ENCODE measurements around the gene SULT4A1.
A peak's percentile ranks its signal among the peaks of the same experiment; 100 is the strongest.

The SULT4A1 gene

GRCh38 chr22:43860831-43861230, 1.5 kb downstream of the SULT4A1 start:
- no peak for DNase-seq (ENCODE audit: low spot score)

DNA sequence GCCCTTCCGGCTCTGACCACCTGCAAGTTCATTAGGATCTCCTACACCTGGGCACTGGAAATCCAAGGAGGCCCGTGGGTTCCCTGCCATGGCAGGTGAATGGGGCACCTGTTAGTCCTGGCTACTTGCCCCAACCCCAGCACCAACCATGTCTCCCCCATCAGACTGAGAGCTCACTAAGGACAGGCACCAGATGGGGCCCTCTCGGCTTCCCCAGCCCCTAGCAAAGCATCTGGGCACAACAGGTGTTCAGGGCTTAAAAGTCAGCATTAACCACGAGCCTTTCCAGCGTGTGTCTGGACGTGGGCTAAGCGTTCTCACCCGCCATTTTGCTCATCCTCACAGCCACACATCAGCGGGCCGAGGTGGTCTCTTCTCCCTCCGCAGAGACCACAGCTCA, 2.2 kb downstream of the SULT4A1 start:
- DNase-seq (ENCODE audit: low spot score), result no peak

- DNase-seq (ENCODE audit: low spot score), result no peak
Observed at GRCh38 chr22:43859621-43860020, 2.7 kb downstream of the SULT4A1 start.

DNA sequence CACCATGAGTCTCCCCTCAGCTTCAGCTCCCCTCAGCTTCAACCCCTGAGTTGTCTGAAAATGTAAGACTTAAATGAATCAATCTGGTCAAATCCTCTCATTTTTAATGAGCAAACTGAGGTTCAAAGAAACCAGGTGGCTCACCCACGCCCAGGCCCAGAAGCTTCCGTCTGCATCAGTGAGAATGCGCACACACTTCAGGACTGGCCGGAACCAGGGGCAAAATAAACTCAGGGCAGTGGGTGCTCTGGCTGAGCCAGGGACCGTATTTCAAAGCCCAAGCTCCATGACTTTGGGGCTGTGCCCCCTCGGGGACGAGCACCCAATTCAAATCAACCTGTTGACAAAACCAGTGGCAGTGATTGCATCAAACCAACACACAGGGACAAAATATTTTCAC, 3.1 kb downstream of the SULT4A1 start:
- DNase-seq (ENCODE audit: low spot score), result no peak

GRCh38 chr22:43858156-43858895, 4.0 kb downstream of the SULT4A1 start:
- no peak for DNase-seq (ENCODE audit: low spot score)

DNA sequence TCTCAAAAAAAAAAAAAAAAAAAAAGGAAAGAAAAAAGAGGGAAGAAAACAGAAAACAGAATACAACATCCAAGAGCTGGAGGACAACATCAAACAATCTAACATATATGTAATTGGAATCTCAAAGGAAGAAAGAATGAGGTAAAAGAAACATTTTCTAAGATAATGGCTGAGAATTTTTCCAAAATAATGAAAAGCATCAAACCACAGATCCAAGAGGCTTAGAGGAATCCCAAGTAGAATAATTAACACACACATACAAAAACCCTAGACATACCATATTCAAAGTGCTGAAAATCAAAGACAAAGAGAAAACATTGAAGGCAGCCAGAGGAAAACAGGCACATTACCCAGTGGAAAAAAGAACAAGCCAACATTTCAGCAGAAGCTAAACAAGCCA, 4.9 kb downstream of the SULT4A1 start:
- DNase-seq (ENCODE audit: low spot score), result no peak

DNA sequence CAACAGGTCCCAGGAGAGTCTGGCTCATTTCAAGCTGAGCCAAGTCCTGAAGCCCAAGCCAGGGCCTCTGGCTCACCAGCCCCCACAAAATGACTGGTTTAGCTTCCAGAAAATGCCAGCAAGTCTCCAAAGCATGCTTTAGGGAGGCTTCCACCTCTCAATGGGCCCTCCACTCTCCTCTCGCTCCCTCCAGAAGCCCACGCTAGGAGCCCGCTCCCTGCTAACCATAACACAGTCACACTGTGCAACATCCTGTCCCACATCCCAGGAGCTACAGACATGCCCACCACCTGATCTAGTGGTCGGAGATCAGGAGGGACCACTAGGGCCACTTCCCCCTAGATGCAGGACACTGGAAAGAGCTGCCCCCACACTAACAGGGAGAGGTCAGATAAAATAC, 6.9 kb downstream of the SULT4A1 start:
- no peak for DNase-seq (ENCODE audit: low spot score)

GRCh38 chr22:43854786-43855271, 7.5 kb downstream of the SULT4A1 start:
- no peak for DNase-seq (ENCODE audit: low spot score)

DNA sequence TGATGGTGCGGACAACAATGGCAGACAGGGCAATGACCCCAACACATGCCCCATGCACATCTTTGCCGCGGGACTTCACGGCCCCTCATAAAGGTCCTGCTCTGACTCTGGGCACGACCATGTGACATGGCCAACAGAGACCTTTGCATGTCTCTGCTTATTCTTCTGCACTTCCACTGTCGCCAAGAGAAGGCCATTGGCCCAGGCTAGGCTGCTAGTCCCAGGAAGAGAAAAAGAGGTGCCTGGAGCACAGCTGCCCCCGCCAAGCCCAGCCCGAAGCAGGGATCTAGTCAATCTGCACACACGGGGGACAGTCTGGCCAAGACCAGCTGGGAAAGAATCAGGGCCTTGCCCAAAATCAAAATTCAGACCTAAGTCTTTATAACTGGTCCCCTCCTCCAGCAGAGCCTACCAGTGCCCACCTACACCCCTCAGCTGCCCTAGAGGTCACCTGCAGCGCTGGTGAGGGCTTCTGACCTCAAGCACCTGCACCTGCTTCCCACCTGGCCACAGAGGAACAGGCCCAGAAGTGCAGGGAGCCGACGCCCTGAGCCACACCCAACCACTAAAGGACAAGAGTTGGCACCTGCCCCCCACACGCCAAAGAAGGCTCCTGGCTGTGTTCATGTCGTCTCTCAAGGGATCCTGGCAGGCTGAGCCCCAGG, 8.1 kb downstream of the SULT4A1 start:
- DNase-seq (ENCODE audit: low spot score), result no peak

GRCh38 chr22:43853328-43853931, 8.9 kb downstream of the SULT4A1 start:
- DNase-seq (ENCODE audit: low spot score), result no peak

DNA sequence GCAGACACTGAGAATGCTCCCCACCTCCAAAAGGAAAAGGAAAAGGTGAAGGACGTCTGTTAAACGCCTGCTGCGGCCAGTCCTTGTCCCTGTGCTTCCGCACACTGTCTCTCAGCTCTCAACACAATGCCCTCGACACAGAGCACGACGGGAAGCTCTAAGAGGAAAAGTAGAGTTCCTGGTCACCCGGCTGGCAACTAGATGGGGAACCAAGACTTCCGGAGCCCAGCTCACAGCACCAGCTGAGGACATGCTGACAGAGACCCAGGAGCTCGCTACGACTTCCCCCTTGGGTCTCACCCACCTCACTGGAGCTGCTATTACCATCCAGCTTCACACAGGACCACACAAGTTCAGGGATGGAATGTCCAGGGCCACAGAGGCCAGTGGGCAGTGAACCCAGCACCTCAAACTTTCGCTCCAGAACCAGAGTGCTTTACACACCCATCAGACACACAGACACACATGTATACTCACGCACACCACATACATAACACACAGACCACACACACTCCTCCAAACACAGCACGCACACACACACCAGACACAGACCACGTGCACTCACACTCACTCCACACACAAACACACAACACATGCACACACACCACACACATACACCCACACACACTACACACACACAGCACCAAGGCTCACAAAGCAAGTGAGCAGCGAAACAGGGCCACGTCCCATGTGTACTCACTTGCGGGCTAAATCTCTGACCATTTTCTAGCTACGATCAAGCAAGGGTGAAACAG, 9.6 kb downstream of the SULT4A1 start:
- peak; percentile 5 for DNase-seq (ENCODE audit: low spot score)

DNA sequence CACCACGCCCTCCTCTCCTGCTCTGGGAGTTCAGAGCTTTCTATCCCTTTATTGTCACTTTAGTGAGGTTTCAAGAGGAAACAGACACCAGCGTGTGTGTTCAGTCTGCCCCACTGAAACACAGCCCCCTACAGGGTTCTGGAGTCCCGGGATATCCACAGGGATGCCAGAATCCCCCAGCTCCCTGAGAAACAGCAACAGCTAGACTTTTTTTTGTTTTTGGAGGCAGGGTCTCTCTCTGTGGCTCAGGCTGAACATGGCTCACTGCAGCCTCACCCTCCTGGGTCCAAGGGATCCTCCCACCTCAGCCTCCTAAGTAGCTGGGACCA, 10.4 kb downstream of the SULT4A1 start:
- DNase-seq (ENCODE audit: low spot score), result no peak

- no peak for DNase-seq (ENCODE audit: low spot score)
Observed at GRCh38 chr22:43851058-43851978, 11.0 kb downstream of the SULT4A1 start.

DNA sequence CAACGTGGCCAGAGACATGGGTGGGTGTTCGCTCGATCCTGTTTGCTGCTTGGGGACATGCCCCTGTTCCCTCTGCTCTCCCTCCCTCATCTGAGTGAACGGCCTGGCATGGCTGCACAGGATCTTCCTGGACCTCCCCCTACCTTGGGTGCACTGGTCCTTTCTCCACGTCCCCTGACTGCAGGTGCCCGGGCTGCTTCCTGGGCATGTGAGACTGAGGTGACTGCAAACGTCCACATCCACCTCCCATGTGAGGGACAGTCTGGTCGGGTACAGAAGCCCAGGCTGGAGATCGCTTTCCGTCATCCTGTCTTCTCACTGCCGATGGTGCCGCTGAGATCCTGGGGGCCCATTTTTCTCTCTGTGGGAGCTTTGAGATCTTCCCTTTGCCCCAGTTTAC, 11.8 kb downstream of the SULT4A1 start:
- no peak for DNase-seq (ENCODE audit: low spot score)

DNA sequence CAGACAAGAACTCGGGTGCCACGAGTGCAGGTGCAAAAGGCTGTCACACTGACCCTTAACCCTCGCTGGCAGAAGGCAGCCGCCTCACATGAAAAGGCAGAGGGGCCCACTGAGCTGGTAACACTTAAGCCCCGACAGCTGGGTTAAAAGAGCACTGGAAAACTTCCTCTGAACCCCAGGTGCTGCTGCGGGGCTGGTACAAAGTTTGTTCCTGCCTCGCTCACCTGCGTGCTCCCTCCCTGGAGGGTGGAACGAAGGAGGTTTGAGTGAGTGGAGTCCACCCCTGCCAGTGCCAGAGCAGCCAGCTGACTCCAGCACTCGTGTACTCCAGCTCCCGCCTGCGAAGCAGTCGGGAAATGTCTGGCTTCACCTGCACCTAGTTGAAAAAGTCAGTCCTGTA, 12.6 kb downstream of the SULT4A1 start:
- DNase-seq (ENCODE audit: low spot score), result no peak

DNA sequence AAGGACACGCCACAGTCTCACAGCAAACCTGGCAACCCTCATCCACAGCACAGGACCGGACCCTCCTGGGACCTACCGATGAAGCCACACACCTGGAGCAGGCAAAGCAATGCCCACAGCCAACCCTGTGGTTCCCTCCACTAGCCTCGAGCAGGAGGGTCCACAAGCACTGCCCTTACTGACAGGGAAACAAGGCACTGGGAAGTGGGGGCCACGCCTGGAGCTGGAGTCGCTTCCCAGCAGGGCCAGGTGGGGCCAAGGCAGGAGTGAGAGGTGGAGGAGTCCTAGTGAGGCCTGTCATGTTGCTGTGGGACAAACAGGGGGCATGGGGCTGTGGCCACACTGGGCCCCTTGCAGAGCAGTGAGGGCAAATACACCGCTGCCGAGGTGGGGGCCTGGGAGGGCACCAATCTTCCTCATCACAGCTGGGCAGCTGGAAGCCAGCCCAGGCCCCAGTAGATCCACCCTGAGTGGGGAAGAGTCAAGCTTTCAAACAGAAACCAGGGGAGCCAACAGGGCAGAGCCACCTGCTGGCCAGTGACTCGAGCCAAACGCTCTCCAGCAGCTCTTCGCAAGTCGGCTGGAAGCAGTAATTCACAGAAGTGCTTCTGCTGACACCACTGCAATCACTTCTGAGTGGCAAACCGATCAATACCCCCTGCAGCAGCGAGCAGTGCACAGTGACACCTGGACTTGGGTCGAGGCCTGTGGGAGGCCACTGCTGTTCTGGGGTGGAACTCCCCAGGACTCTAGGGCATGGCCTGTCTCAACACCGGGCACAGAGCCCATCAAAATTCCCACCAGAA, 13.7 kb downstream of the SULT4A1 start:
- no peak for DNase-seq (ENCODE audit: low spot score)

DNA sequence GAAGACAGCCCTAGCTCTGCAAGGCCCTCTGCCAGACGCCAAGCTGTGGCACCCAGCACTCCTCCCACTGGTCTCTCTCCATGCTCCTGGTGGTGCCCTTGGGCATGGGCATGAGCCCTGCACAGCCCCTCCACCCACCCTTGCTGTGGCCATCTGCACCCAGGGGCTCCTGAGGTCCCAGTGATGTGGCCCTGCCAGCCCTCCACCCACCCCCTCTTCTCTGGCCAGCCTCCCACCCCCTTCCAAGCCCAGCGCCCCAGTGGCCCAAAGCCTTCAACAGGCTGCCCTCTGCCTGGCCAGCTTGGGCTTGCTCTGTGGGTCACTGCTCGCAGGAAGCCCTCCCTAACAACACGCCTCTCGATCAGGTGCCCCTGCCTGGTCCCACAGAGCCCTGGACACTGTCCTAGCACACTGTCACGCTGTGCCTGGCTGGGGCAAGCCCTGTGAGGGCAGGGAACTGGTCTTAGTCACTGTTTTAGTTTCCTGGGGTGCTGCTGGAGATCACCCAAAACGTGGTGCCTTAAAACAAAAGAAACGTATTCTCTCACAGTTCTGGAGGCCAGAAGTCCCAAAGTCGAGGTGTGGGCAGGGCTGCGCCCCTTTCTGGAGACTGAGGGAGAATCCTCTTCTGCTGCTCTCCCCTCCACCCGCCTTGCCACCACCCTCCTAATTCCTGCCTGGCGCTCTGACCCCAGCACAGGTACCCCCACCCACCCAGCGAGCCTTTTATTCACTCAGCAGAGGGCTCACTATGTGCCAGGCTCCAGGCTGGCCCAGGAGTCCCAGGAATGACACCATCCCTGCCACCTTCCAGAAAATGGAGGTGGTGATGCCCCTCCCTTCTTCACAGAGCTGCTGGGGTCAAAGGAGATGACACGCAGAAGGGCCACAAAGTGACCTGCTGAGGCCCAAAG, 14.7 kb downstream of the SULT4A1 start:
- DNase-seq (ENCODE audit: low spot score), result no peak

GRCh38 chr22:43846966-43847365, 15.3 kb downstream of the SULT4A1 start:
- DNase-seq (ENCODE audit: low spot score), result no peak

GRCh38 chr22:43845981-43846380, 16.3 kb downstream of the SULT4A1 start:
- no peak for DNase-seq (ENCODE audit: low spot score)

Measured in globus pallidus (tissue), 1 donor.